ENCODE measurements around the gene C1QTNF8. TPM values are rescaled to one million over a fixed set of nuclear protein-coding genes. Genes with fewer than 3 reads are reported as not detected.

Gene C1QTNF8
- total RNA-seq, 2 experiments from 2014 or later: not detected

DNA sequence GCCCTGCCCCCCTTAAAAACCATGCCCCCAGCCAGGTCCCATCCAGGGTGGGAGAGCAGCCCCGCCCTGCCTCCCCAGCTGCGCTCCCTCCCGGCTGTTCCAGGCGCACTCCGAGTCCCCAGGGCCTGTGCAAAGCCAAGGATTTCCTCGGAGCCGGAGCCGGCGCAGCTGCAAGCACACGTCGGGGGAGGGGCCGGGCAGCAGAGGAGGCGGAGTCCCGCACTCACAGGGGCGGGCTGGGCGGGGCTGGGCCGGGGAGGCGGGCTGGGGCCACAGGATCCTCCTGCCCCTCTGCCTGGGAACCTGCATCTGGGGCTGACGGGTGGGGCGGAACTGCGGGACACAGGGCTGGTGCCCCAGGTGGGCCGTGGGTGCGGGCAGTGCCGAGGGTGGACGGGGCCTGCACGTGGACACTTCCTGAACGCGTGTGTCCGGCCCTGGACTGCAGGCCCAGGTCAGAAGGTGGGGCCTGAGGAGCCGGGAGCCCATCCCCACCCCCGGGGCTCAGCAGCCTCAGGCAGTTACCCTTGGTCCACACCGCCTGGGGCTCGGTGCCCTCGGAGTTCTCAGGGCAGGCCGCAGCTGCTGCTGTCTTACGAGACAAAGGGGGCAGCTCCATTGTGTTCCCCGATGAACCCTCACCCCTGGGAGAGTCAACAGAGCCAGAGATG lies 47.5 kb downstream of the C1QTNF8 start:
- Mint-ChIP-seq H3K4me1 (no peaks in the 10 kb centered on the region), H3K27ac (no peak overlapping the region), H3K36me3 (ENCODE audit: low read depth) (no peaks in the 10 kb centered on the region), H3K27me3 (no peaks in the 10 kb centered on the region), H3K9me3 (no peaks in the 10 kb centered on the region), H3K4me3 (no peak overlapping the region)
- ChIA-PET CTCF (no interaction called here), POLR2A (no interaction called here)
- no peak for DNase-seq

GRCh38 chr16:1047801-1048200 lies 48.2 kb downstream of the C1QTNF8 start:
- POLR2A ChIA-PET: no interaction called here
- CTCF ChIA-PET: no interaction called here
- DNase-seq: no peak
- no peaks in the 10 kb centered on the region for H3K9me3 Mint-ChIP-seq
- H3K27me3 Mint-ChIP-seq: no peaks in the 10 kb centered on the region
- no peaks in the 10 kb centered on the region for H3K36me3 Mint-ChIP-seq (ENCODE audit: low read depth)
- no peak overlapping the region for H3K27ac Mint-ChIP-seq
- no peaks in the 10 kb centered on the region for H3K4me1 Mint-ChIP-seq
- H3K4me3 Mint-ChIP-seq: no peak overlapping the region

DNA sequence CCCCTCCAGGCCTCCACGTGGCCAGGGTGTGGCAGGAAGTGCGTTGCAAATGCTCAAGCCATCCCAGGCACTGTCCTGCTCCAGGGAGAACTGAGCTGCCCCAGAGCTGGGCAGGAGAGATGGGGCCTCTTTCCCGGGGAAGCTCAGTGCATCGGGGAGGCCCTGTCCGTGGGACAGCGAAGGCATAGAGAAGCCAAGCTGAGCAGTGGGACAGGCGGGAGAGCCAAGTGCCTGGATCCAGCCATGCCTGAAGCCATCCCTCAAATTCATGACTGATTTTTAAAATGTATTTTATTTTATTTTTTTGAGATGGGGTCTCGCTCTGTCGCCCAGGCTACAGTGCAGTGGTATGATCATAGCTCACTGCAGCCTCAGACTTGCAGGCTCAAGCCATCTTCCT lies 48.9 kb downstream of the C1QTNF8 start:
- Mint-ChIP-seq H3K27me3 (no peaks in the 10 kb centered on the region), H3K4me1 (no peaks in the 10 kb centered on the region)
- CTCF ChIA-PET: no interaction called here

DNA sequence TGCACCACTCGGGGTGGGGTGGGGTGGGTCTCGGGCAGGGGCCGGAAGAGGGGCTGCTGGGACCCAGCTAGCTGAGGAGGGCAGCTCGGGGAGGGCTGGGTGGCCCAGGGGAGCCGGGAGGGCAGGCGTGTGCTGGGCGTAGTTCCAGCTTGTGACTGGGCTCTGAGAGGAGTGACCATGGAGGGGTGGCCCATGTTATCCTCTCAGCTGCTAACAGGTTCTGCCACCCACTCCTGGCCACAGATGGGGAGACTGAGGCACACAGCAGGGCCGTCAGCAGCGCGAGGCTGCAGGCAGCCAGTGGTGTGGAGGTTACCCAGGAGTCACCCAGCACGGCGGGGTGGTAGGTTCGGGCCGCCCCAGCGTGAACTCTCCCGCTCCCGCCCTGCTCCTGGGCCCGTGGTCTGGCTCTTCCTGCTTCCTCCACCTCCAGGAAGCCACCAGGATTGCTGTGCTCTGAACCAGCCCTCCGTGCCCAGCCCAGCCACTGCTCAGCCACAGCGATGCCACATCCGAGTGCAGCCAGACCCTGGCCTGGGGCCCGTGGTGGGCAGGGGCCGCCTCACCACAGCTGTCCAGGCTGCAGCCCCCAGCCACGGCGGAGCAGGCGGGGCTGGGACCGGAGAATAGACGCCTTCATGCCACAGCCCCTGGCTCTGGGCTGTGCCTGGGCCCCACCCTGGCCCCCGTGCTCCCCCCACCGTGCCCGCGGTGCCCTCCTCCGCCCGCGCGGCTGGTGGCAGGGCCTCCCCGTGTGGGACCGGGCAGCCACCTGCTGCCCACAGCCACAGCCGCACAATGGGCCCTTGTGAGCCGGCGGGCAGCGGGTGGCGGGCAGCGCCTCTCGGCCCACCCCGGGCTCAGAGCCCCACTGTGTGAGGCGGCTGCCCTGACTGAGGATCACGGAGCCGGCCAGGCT lies 49.8 kb downstream of the C1QTNF8 start:
- no peak for DNase-seq
- Mint-ChIP-seq H3K9me3 (no peaks in the 10 kb centered on the region), H3K27ac (no peak overlapping the region), H3K36me3 (ENCODE audit: low read depth) (no peaks in the 10 kb centered on the region), H3K4me3 (no peak overlapping the region), H3K27me3 (no peaks in the 10 kb centered on the region), H3K4me1 (no peaks in the 10 kb centered on the region)
- POLR2A ChIA-PET: no interaction called here
- CTCF ChIA-PET: no interaction called here

More for the DNA sequence above, 48.9 kb downstream of the C1QTNF8 start:
- Mint-ChIP-seq H3K36me3 (ENCODE audit: low read depth) (no peaks in the 10 kb centered on the region), H3K9me3 (no peaks in the 10 kb centered on the region), H3K27ac (no peak overlapping the region), H3K4me3 (no peak overlapping the region)
- no peak for DNase-seq
- POLR2A ChIA-PET: no interaction called here

- Mint-ChIP-seq H3K36me3 (ENCODE audit: low read depth) (no peaks in the 10 kb centered on the region), H3K27ac (no peak overlapping the region), H3K27me3 (no peaks in the 10 kb centered on the region), H3K4me3 (no peak overlapping the region), H3K4me1 (no peaks in the 10 kb centered on the region), H3K9me3 (no peaks in the 10 kb centered on the region)
- DNase-seq: no peak
- ChIA-PET POLR2A (no interaction called here), CTCF (no interaction called here)
Measured at GRCh38 chr16:1045310-1045992, 50.6 kb downstream of the C1QTNF8 start.

GRCh38 chr16:1044460-1045309 lies 51.4 kb downstream of the C1QTNF8 start:
- ChIA-PET POLR2A (no interaction called here), CTCF (no interaction called here)
- Mint-ChIP-seq H3K4me1 (no peaks in the 10 kb centered on the region), H3K27me3 (no peaks in the 10 kb centered on the region), H3K27ac (no peak overlapping the region), H3K4me3 (no peak overlapping the region), H3K9me3 (no peaks in the 10 kb centered on the region), H3K36me3 (ENCODE audit: low read depth) (no peaks in the 10 kb centered on the region)
- no peak for DNase-seq

DNA sequence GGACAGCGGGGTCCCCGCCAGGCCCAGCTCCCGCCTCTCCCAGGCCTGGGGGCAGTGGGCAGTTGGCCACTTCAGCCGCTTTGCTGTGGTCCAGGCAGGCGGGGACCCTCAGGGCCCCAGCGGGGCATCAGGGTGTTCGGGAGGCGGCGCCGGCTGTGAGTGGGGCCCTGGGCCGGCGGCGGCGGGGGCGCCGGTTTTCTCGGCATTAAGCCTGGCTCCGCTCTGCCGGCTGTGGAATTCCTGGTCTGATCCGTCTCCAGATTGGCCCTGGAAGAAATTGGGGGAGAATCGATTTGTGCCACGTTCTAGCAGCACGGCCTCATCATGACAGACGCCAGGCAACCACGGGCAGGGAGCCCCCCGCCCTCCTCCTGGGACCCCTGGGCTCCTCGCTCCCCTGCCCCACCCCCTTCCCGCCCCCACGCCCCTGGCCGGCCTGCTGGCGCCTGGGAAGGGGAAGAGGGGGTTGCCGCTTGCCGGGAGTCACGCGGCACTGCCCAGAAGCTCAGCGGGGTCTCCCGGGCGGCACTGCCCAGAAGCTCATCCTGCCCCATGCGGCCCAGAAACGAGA lies 52.1 kb downstream of the C1QTNF8 start:
- CTCF ChIA-PET: no interaction called here
- POLR2A ChIA-PET: no interaction called here
- Mint-ChIP-seq H3K27ac (no peak overlapping the region), H3K4me3 (no peak overlapping the region), H3K36me3 (ENCODE audit: low read depth) (no peaks in the 10 kb centered on the region), H3K27me3 (no peaks in the 10 kb centered on the region), H3K9me3 (no peaks in the 10 kb centered on the region), H3K4me1 (no peaks in the 10 kb centered on the region)
- DNase-seq: no peak

- POLR2A ChIA-PET: interaction anchor here (0.5 kb wide), 1 partner anchor 301 kb away, joined by 4 read pairs; no protein-coding TSS in a partner anchor
- CTCF ChIA-PET: interaction anchor here (1.0 kb wide), 1 partner anchor 194 kb away, joined by 3 read pairs; no protein-coding TSS in a partner anchor
- H3K36me3 Mint-ChIP-seq (ENCODE audit: low read depth): no peaks in the 10 kb centered on the region
- H3K27me3 Mint-ChIP-seq: no peaks in the 10 kb centered on the region
- H3K27ac Mint-ChIP-seq: peak overlapping the region; percentile 25
- no peak overlapping the region for H3K4me3 Mint-ChIP-seq
- H3K9me3 Mint-ChIP-seq: no peaks in the 10 kb centered on the region
- no peak for DNase-seq
- H3K4me1 Mint-ChIP-seq: no peaks in the 10 kb centered on the region
Measured at GRCh38 chr16:1042866-1043265, 53.2 kb downstream of the C1QTNF8 start.

DNA sequence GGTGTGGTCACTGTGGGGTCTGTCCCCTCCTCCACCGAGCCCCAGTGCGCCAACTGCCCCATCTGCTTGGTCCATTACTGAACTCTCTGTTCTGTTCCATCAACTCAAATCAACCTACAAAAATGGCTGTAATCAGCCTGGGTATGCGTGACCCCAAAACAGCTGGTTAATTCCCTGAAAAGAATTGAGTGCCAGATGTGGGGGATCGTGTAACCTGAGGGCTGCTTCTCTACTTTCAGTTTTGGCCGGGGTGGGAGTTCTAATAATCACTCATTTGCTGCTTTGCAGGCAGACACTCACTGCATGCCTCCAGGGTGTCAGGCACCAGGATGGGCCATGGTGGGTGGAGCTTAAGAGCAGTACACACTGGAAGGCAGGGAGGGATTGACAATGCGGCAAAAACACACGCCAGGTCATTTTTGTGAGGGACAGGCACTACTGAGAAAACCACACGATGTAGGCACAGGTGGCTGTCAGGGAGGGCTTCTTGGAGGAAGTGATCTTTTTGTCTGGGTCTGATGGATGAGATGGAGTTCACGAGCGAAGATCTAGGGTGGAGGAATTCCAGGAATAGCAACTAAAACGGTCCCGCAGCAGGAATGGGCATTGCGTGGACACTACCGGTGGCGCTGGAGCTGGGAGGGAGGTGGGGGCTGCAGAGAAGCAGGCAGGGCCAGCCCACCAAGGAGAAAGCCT lies 53.8 kb downstream of the C1QTNF8 start:
- no peaks in the 10 kb centered on the region for H3K9me3 Mint-ChIP-seq
- ChIA-PET POLR2A (no interaction called here), CTCF (interaction anchor here (0.5 to 1.0 kb wide), 2 partner anchors 178 to 193 kb away, joined by 3 read pairs; no protein-coding TSS in a partner anchor)
- DNase-seq: no peak
- H3K4me1 Mint-ChIP-seq: no peaks in the 10 kb centered on the region
- H3K36me3 Mint-ChIP-seq (ENCODE audit: low read depth): no peaks in the 10 kb centered on the region
- no peak overlapping the region for H3K4me3 Mint-ChIP-seq
- H3K27ac Mint-ChIP-seq: no peak overlapping the region
- H3K27me3 Mint-ChIP-seq: no peaks in the 10 kb centered on the region

DNA sequence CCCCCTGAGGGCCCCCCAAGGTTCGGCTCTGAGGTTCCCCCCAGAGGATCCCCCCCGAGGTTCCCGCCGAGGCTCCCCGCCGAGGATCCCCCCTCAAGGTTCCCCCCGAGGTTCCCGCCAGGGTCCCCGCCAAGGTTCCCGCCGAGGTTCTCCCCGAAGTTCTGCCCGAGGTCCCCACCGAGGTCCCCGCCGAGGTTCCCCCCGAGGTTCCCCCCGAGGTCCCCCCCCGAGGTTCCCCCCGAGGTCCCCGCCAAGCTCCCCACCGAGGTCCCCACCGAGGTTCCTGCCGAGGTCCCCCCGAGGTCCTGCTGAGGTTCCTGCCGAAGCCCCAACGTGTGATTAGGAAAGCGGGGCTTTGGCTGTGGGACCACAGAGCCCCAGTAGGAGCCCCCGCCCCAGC lies 55.7 kb downstream of the C1QTNF8 start:
- Mint-ChIP-seq H3K27me3 (no peaks in the 10 kb centered on the region), H3K4me3 (no peak overlapping the region), H3K36me3 (ENCODE audit: low read depth) (no peaks in the 10 kb centered on the region), H3K4me1 (no peaks in the 10 kb centered on the region), H3K9me3 (no peaks in the 10 kb centered on the region), H3K27ac (no peak overlapping the region)
- ChIA-PET CTCF (interaction anchor here (1.0 to 1.5 kb wide), 2 partner anchors 15 to 43 kb away, joined by 3 to 4 read pairs; no protein-coding TSS in a partner anchor), POLR2A (no interaction called here)
- no peak for DNase-seq

- Mint-ChIP-seq H3K27ac (no peak overlapping the region), H3K4me1 (no peaks in the 10 kb centered on the region), H3K27me3 (no peaks in the 10 kb centered on the region), H3K36me3 (ENCODE audit: low read depth) (no peaks in the 10 kb centered on the region), H3K9me3 (no peaks in the 10 kb centered on the region), H3K4me3 (no peak overlapping the region)
- DNase-seq: no peak
- ChIA-PET CTCF (interaction anchor here (1.5 kb wide), 1 partner anchor 16 kb away, joined by 4 read pairs; no protein-coding TSS in a partner anchor), POLR2A (no interaction called here)
Measured at GRCh38 chr16:1039762-1040161, 56.3 kb downstream of the C1QTNF8 start.

- POLR2A ChIA-PET: no interaction called here
- Mint-ChIP-seq H3K9me3 (no peaks in the 10 kb centered on the region), H3K36me3 (ENCODE audit: low read depth) (no peaks in the 10 kb centered on the region), H3K27ac (no peak overlapping the region), H3K4me3 (no peak overlapping the region), H3K27me3 (no peaks in the 10 kb centered on the region), H3K4me1 (no peaks in the 10 kb centered on the region)
- no peak for DNase-seq
- CTCF ChIA-PET: no interaction called here
Measured at GRCh38 chr16:1038932-1039331, 57.1 kb downstream of the C1QTNF8 start.
